ENCODE measurements around the gene TM4SF1.

GRCh38 chr3:149400645-149401044 lies 23.2 kb upstream of the TM4SF1 start:
- no peak for TF ChIP-seq CTCF (optimal IDR thresholded peaks at IDR 0.05 in 1 of 3, IDR thresholded peaks at IDR 0.05 in 1 of 3, conservative IDR thresholded peaks at IDR 0.05 in 1 of 3; ENCODE audit: extremely low read depth in 1 of 3, insufficient read depth in 2 of 3, low read length in 3 of 3)
- no peak for TF ChIP-seq EZH2 (IDR thresholded peaks at IDR 0.05; ENCODE audit: low read length)

Data from keratinocyte (primary cell).